Ramos (cell line): Measurements from ENCODE around the gene DCUN1D2.

Source experiments
- in situ Hi-C: fragments of 300-500 bp; cut with MboI; formaldehyde crosslinking; loops from one replicate; pipeline ENCODE4 v1.14.3; 2022; ENCODE audit warnings: low sequenced_read_pairs; ENCODE audit not compliant: unreplicated experiment

The DCUN1D2 gene

DNA sequence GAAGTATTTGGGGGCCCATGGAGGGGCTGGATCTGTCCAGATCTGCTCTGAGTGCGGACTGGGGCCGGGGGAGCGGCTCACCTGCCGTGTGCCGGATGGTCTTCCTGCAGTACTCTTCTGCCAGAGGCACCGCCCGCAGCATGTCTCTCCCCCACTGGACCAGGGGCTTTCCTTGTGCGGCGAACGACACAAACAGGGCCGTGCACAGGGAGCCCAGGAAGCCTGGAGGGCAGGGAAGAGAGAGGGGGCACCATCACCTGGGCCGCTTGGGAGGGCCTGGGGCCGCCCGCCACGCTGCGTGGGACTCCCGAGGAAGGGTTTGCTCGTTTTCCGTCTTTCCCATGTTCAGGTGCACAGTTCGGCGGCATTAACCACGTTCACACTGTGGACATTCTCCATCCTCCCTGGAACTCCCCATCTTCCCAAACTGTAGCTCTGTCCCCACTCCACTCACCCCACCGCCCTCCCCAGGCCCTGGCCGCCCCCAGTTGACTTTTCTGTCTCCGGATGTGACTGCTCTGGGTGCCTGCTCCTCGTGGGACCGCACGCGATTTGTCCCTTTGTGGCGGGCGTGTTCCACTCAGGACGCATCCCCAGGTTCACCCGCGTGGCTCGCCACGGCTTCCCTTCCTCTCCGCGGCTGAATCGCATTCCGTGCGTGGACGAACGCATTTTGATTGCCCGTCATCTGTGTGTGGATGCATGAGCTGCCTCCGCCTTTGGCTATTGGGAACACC, 61.5 kb downstream of the DCUN1D2 start:
- in situ Hi-C loops: no loop called here

DNA sequence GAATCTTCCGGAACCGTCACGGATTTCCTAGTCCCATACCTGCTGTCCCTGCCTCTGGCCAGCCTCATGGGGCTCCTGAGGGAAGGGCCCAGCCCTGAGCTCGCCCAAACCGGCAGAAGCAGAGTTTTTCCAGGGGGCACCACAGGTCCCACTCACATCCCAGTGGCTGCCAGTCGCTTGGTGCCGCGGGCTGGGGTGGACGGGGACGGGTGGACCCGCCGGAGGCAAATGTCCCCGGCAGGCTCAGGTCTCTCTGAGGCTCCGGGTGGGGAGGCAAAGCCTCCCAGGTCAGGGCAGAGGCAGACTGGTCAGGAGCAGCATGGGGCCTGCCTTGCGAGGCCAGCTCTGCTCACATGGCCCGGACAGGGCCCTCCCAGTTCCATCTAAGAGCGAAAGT, 62.0 kb downstream of the DCUN1D2 start:
- in situ Hi-C loops: no loop called here

DNA sequence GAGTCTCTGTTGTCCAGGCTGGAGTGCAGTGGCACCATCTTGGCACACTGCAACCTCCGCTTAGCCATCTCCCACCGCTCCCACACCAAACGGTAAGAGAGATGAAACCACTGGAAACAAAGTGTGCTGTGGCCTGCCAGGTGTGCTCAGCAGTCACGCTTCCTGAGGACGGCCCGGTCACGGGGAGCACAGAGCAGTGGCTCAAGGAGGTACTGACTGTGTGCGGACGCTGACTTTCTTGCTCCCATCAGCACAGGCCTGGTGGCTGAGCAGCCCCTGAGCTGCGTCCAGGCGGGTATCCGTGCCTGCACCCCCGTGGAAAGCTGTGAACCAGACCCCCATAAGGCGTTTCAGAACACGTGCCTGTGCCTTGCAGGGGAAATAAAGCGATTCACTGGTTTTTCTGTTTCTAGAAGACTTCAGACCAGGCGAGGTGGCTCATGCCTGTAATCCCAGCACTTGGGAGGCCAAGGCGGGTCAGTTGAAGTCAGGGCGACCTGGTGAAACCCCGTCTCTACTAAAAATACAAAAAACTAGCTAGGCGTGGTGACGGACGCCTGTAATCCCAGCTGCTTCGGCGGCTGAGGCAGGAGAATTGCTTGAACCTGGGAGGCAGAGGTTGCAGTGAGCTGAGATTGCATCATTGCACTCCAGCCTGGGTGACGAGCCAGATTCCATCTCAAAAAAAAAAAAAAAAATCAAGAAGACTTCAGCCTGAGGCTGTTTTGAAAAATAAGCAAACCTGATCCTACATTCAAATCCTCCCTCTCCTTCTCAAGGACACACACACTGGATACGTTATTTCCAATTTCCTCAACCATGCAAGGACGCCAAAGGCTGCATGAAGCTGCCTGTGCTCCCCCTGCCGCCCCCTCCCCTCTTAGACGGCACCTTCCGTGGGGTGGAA, 62.7 kb downstream of the DCUN1D2 start:
- in situ Hi-C loops: no loop called here

DNA sequence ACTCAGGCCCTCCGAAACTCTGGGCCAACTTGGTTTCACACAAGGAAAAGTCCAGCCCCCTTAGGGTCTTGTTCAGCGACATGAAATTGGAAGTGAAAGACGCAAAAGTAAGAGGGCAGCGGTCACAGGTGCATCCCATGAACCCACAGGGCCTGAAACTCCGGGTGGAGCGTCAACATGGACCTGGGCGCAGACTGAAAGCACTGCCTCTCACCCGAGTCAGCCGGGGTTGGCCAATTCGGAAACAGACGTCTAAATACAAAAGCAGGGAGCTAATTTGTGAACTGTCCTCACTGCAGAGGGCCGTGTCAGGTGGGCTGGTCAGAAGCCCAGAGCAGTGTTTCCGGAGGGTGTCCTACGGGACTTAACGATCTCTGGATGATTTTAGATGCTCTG, 63.9 kb downstream of the DCUN1D2 start:
- in situ Hi-C loops: no loop called here

DNA sequence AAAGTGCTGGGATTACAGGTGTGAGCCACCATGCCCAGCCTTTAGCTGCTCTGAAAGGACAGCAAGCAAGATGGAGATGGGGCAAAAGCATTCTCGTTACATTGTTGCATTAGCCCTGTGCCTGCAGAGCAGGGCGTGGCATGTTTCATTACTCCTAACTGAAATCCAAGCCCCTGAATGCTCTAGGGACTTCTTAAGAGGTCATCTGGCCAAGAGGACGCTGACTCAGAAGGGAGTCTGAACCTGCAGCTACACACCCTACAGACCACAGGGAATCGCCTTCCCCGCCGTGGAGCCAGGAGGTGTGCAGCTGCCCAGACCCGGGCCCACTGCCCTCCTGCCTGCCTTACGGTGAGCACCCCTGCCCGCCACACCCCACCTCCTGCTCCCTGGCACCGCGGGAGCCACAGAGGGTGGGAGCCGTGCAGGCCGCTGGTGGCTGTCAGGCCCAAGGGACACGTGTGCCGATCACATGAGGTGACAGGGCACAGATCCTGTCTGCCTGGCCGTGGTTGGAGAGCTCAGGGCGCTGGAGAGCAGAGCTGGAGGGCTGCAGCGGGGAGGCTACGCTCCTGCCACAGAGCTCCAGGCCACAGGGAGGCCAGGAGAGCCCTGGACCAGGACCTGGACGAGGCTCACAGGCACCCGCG, 64.4 kb downstream of the DCUN1D2 start:
- in situ Hi-C loops: no loop called here

DNA sequence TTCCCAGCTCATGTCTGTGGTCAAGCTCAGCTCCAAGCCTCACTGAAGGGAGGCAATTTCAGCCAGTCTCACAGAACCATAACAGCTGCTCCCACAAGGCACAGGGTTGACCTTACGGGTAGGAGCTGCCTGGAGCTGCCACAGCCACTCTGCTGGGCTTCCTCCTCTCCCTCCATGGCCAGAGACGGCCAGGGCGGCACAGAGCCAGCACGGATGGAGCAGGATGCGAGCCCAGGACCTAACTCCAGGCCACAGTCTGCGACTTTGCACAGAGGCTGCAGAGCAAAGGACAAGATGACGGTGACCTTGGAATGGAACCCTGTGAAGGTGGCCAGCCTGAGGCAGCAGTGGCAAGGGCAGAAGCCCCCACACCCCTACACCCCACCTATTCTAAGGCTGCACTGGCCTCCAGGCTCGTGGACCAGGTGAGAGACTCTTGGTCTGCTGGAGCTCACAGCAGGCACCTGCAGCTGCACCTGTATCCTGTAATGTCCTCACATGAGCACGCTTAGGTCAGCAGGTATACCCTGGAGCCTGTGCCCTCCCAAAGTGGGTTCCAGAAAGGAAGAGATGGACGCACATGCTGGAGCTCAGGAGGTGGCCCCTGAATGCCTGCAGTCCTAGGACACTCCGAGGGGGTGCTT, 66.9 kb downstream of the DCUN1D2 start:
- in situ Hi-C loops: no loop called here

DNA sequence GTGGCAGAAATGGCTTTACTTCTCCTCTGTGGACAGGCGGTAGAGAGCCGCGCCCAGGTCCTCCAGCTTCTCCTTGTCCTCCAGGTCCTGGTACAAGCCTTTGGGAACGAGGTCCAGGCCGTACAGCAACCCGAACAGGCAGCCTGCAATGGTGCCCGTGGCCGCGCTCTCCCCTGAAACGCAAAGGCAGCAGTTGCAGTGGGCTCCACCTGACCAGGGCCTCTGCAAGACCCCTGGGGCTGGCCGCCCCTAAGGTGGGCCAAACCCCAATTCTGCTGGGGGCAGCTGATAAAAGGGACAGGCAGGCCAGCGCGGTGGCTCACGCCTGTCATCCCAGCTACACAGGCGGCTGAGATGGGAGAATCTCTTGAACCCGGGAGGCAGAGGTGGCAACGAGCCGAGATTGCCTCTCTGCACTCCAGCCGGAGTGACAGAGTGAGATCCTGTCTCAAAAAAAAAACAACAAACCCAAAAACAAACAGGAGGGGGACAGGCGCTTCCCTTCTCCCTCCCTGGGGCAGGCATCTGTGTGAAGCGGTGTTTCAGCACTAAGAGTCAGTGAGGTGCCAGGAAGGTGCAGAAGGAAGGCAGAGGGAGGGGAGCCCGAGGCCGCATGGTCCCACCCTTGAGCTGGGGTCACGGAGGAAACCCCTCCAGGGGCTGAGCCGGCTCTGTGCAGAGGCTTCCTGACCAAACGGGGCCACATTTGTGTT, 67.5 kb downstream of the DCUN1D2 start:
- in situ Hi-C loops: no loop called here

DNA sequence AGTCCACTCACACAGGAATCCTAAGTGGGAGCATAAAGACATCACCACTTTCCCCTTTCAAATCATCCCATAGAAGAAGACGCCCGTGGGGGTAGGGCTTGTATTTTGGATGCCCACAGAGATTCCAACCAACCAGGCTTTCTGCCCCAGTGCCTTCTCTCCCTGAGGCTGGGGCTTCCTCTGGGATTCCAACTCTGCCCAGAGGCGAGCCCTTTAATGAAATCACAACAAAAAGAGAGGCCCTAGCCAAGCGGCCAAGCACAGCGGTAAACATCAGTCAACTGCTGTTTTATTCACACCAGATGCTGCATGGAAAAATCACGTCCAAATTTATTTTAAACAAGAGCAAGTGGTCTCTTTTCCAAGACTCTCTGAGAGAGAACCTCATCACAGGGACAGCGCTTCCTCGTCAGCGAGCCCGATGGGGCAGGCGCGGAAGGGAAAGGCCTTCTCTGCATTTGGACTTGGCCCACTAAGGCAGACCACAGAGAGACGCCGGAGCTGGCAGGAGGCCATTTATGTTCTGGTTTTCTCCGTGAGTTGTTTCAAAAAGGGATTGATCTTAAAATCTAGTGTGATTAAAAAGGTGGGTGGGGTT, 68.7 kb downstream of the DCUN1D2 start:
- in situ Hi-C loops: no loop called here

DNA sequence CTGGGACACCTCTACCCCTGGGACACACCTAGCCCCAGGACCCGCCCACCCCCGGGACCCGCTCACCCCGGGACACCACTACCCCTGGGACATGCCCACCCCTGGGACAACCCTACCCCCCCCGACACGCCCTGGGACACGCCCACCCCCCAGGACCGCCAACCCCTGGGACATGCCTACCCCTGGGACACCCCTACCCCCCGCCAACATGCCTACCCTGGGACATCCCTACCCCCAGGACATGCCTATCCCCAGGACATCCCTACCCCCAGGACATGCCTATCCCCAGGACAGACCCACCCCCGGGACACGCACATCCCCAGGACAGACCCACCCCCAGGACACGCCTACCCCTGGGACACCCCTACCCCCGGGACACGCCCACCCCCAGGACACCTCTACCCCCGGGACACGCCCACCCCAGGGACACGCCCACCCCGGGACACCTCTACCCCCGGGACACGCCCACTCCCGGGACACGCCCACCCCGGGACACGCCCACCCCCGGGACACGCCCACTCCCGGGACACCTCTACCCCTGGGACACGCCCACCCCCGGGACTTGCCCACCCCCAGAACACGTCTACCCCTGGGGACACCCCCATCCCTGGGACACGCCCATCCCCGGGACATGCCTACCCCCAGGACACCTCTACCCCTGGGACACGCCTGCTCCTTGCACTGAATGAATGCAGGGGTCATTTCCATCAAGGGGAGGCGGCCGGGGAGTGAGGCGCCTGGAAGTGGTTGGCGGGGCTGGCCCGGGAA, 69.5 kb downstream of the DCUN1D2 start:
- in situ Hi-C loops: no loop called here

DNA sequence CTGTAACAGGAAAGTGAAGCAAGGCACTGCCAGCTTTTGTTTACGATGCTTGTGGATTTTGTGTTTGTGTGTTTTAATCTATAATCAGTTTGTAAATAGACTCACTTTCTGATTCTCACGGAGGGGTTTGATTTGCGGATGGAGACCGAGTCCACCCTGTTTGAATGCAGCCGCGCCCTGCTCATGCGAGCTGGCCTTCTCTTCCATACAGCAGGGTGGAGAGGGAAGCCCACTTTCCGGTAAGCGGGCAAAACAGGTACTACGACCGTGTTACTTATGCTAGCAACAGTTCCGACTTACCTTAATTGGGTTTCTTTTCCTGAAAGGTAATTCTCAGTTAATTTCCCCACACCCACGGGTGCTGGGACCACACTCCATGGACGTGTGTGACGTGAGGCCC, 70.3 kb downstream of the DCUN1D2 start:
- in situ Hi-C loops: no loop called here

DNA sequence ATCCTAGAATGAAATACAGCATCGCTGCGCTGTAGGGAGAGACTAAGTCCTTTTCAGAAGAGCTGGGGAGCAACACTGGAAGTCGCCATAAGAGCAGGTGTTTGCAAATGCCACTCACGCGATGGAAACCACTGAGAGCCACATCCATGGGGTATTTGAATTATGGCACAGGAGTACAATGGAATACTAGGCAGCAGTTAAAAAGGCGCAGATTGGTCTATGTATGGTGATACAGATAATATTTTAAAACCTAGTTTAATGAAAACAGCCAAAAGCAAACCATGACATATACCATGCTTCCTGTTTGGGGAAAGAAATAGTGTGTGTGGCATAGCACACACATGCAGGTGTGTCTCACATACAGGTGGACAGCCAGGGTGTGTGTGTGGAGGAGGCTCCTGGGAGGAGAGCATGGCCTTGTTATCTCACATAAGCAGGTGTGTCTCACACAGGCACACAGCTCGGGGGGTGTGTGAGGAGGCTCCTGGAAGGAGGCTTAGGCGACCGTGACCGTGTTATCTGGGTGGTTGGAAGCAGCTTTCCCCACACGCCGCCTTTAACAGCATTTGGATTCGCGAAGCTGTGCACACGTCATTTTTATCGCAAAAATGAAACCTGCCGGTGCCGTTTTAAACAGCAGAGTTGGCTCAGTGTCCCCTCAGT, 70.8 kb downstream of the DCUN1D2 start:
- in situ Hi-C loops: no loop called here

DNA sequence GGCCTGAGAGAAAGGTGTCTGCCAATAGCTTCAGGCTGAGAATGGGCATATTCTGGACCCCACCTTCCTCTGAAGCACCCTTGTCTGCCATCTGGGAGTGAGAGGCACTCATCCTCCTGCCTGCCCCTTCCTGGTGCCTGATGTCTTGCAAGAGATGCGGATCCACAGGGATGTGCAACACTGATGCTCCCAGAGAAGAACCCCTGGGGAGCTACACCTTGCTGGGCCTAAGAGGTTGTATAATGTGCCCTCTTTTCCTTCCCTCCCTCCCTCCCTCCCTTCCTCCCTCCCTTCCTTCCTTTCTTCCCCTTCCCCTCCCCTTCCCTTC, 71.8 kb downstream of the DCUN1D2 start:
- in situ Hi-C loops: no loop called here

DNA sequence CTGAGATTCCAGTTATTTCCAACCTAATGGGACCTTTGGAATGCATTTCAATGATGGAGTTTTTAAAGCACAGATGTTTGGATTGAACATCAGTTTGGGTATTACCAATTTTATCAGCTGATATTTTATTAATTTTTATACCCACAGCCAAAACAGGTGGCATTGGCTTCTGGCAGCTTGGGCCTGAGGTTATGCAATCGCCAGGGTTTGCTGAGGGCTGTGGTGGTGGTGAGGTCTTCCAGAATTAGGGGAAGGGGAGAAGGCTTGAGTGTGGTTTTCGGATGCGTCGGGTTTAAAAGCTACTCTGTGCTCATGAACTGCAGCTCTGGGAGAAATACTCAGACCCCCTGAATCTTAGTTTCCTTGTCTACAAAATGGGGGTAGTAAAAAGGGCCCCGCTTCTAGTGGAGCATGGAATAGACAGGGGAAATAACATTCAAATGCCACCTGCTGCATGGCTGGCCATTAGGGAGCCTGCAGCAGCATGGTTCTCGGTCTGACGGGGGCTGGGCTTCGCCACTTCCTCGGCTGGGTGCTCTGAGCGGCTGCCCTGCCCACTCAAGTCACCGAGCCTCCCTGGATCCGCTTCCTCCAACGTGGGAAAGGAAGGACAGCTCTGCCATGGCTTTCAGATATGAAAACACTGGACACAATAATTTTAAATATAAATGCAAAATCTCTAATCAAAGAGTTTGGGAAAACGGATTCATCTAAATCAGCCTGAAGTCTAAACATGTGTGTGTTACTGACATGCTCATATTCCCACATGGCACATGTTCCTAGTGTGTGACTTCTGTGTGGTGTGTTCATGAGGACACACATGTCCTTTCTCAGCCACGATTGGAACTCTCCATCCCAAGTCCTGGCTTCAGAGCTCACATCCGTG, 72.4 kb downstream of the DCUN1D2 start:
- in situ Hi-C loops: no loop called here

DNA sequence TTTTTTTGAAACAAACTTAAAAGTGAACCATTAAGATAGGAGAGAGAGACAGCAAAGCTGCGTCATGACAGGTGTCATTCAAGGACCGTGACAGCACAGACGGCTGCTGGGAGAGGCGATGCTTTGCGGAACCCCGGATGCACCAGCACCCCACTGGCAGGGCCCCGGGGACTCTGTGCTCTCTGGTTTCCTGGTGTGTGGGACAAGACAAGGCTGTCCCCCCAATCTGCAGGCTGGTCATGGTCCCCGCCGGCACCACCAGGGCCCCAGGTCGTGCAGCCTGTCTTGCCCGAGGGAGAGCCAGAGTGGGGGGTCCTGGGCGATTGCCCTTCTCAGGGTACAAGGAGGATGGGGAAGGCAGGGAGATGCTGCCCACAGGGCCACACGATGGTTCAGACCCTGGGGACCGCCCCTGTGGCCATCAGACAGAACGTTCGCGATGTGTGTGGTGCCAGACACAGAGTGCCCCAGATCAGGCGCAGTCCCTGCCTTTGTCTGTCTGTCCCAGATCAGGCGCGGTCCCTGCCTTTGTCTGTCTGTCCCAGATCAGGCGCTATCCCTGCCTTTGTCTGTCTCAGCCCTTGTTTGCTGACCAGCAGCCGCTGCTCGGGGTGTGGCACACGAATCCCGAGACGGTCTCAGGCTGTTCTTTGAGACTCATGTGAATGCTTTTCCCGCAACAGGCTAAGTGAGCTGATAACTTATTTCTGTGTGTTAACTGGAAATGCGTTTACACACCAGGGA, 73.3 kb downstream of the DCUN1D2 start:
- in situ Hi-C loops: no loop called here

DNA sequence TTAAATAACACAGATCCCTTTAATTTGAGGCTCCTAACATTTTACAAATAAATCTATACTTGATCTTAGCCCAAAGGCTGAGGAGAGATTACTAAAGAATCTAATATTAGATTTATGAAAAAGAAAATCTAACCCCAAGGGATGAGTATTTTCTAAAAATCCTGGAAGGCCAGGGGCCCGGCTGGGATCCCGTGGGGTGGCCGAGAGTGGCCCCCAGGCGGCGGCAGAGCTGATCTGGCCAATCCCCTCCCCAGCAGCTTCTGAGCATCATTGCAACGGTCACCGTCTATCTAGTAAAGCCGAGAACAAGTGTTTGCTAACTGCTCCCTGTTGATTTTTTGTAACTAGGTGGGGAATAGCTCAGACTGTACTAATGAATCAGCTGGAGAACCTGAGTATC, 74.7 kb downstream of the DCUN1D2 start:
- in situ Hi-C loops: no loop called here

DNA sequence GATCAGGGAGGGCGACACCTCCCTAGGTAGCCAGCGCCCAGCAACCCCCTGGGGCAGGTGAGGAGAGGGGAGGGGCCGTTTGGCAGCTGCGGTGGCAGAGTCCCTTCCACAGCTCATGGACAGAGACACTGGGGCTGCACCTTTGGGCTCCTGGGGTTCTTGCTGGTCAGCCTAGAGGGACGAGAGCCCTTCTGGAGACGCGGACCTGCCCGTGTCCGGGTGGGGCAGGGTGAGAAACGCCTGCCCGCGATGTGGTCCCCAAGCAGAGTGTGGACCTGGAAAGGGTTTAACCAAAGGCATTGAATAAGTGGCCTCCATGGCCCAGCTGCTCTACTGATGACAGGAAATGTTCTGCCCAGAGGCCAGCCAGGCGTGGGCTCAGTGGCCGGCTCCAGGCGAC, 75.5 kb downstream of the DCUN1D2 start:
- in situ Hi-C loops: no loop called here

DNA sequence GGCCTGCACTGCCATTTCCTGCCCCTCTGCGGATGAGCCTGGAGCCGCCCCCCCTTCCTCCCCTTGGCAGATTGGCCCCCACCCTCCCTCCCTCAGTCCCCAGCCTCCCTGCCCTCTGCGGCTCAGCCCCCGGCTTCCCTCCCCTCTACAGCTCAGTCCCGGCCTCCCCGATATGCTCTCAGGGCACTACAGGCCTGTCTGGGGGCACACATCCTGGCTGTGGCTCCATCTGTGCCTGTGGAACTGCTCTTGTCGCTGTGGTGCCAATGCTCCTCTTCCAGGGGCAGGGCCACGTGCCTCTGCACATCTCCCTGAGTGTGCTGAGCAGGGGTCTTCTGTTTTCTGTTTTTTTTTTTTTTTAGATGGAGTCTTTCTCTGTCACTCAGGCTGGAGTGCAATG, 76.2 kb downstream of the DCUN1D2 start:
- in situ Hi-C loops: no loop called here
